Mucosa of rectum (tissue), 2 donors: Measurements from ENCODE around the gene TMEM14A.
"Not testable (repeated sequence)": the region's sequence is repeated elsewhere in the genome, so short reads cannot be mapped to it uniquely, and the experiment has no call there.

ENCODE experiments used
- H3K27ac ChIP-seq, 2 donors: one replicate each; pipeline ENCODE4 v1.7.0; 2013; ENCODE audit warnings: inconsistent platforms in 2 of 2, low read depth in 2 of 2, low read length in 2 of 2
- H3K27me3 ChIP-seq, 2 donors: one replicate each; pipeline ENCODE4 v1.7.0; 2013; ENCODE audit warnings: low read length in 2 of 2; ENCODE audit not compliant: control insufficient read depth in 2 of 2, insufficient read depth in 2 of 2
- H3K36me3 ChIP-seq, 2 donors: one replicate each; pipeline ENCODE4 v1.7.0; 2013; ENCODE audit warnings: low read length in 2 of 2; ENCODE audit not compliant: control insufficient read depth in 2 of 2, insufficient read depth in 2 of 2
- H3K4me1 ChIP-seq, 2 donors: one replicate each; pipeline ENCODE4 v1.7.0; 2013; ENCODE audit warnings: low read length in 2 of 2, mild to moderate bottlenecking in 1 of 2; ENCODE audit not compliant: control insufficient read depth in 2 of 2, insufficient read depth in 2 of 2
- H3K4me3 ChIP-seq, 2 donors: one replicate each; pipeline ENCODE4 v1.7.0; 2013; ENCODE audit warnings: low read length in 2 of 2
- H3K9ac ChIP-seq, 2 donors: one replicate each; pipeline ENCODE4 v1.7.0; 2013; ENCODE audit warnings: low read length in 2 of 2, low read depth in 1 of 2, mild to moderate bottlenecking in 1 of 2
- H3K9me3 ChIP-seq, 2 donors: one replicate each; pipeline ENCODE4 v1.7.0; 2013; ENCODE audit warnings: low read length in 2 of 2; ENCODE audit not compliant: control insufficient read depth in 2 of 2
- donor health status: healthy.
- donor health status: Normal muscosa, but diverticular disease.

TMEM14A gene

DNA sequence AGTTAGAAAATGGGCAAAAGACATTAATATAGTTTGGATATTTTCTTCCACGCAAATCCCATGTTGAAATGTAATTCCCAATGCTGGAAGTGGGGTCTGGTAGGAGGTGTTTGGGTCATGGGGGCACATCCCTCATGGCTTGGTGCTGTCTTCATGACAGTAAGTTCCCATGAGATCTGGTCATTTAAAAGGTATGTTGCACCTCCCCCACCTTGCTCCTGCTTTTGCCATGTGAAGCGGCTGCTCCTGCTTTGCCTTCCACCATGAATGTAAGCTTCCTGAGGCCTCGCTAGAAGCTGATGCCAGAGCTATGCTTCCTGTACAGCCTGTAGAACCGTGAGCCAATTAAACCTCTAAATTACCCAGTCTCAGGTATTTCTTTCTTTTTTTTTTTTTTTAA lies 16.3 kb upstream of the TMEM14A start:
- Histone ChIP-seq H3K27me3 (no peaks in the 10 kb centered on the region), H3K27ac (no peak overlapping the region), H3K9ac (no peak overlapping the region), H3K4me1 (no peaks in the 10 kb centered on the region), H3K36me3 (no peaks in the 10 kb centered on the region), H3K4me3 (no peak overlapping the region), H3K9me3 (no peaks in the 10 kb centered on the region)

- H3K9ac ChIP-seq, H3K4me3 ChIP-seq, H3K4me1 ChIP-seq, H3K27me3 ChIP-seq, H3K36me3 ChIP-seq, H3K27ac ChIP-seq, H3K9me3 ChIP-seq: not testable (repeated sequence)
These were observed 15.0 kb upstream of the TMEM14A start for GRCh38 chr6:52655941-52656340.

DNA sequence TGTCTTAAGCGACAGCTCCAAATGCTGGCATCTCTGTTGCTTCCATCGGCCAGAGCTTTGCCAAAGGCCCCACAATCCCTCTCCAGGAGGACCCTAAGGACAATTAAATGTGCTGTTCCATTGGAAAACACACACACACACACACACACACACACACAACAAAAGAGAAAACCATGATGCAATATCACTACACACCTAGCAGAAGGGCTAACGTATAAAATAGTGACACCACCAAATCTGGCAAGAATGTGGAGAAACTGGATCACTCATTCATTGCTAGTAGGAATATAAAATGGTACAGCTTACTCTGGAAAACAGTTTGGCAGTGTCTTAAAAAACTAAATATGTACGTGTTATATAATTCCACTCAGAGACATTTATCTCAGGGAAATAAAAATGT lies 13.0 kb upstream of the TMEM14A start:
- Histone ChIP-seq H3K4me1 (peaks cover 0 to under 1% of the 10 kb centered on the region in 2 donors), H3K27me3 (no peaks in the 10 kb centered on the region), H3K27ac (no peak overlapping the region), H3K36me3 (no peaks in the 10 kb centered on the region), H3K4me3 (no peak overlapping the region), H3K9ac (no peak overlapping the region), H3K9me3 (no peaks in the 10 kb centered on the region)

- peaks cover 13 to 14% of the 10 kb centered on the region in 2 donors for H3K4me1 ChIP-seq
These were observed 9.4 kb upstream of the TMEM14A start for GRCh38 chr6:52661551-52661950.

DNA sequence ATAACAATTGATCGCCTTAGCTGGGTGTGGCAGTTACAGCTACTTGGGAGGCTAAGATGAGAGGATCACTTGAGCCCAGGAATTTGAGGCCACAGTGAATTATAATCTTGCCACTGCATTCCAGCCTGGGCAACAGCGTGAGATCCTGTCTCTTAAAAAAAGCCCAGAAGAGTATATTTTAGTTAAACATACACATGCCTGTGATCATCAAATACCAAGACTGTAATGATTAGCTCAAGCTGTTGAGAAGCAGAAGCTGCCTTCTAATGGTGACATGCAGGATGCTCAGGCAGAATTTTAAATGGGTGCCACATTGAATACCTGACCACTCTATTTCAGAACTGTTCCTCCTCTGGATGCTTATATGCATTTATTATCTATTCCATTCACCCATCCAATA lies 8.9 kb upstream of the TMEM14A start:
- Histone ChIP-seq H3K27me3 (no peaks in the 10 kb centered on the region), H3K27ac (no peak overlapping the region), H3K4me3 (no peak overlapping the region), H3K9me3 (no peaks in the 10 kb centered on the region), H3K4me1 (peaks cover 13 to 14% of the 10 kb centered on the region in 2 donors), H3K9ac (no peak overlapping the region), H3K36me3 (no peaks in the 10 kb centered on the region)

More at GRCh38 chr6:52661551-52661950, 9.4 kb upstream of the TMEM14A start:
- Histone ChIP-seq H3K27ac (no peak overlapping the region), H3K9ac (no peak overlapping the region), H3K9me3 (no peaks in the 10 kb centered on the region), H3K4me3 (no peak overlapping the region), H3K36me3 (no peaks in the 10 kb centered on the region), H3K27me3 (no peaks in the 10 kb centered on the region)

DNA sequence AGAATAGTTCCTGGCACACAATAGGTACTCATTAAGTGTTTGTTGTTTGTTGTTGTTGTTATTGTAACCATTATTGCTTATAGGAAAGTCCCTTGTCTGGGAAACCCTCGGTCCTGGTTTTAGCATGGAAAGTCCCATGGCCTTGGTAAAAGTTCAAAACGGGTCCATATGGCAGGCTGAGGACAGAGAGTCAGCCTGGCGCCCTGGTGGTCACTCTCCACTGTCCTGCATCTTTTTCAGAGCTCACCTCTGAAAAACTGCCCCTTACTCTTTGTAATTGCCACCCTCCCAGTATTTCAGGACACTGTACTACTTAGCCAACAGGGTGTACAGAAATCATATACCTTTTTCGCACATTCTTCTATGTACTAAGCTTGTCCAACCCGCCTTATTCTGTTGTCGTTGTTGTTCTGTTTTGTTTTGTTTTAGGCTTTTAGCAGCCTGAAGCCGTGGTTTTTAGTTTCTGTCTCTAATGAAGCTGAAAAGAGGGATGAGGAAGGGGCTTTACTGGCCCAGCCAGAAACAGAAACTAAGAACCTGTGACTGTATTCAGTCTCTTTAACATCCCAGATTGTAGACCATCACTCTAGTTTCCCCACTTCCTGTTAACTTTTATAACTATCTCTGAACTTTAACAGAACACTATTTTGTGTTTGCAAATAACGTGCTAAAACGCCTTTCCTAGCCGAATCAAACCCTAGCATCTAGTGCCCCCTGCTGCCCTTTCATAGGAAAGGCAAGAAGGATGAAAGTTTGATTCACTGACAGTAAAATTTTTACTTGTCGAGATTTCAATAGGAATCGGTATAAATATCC lies 7.6 kb upstream of the TMEM14A start:
- Histone ChIP-seq H3K9me3 (no peaks in the 10 kb centered on the region), H3K9ac (no peak overlapping the region), H3K36me3 (no peaks in the 10 kb centered on the region), H3K27me3 (no peaks in the 10 kb centered on the region), H3K4me3 (peak overlapping the region; percentile 80 to 82), H3K27ac (peak overlapping the region in 1 of 2 donors; percentile 32), H3K4me1 (peaks cover 13 to 14% of the 10 kb centered on the region in 2 donors)

DNA sequence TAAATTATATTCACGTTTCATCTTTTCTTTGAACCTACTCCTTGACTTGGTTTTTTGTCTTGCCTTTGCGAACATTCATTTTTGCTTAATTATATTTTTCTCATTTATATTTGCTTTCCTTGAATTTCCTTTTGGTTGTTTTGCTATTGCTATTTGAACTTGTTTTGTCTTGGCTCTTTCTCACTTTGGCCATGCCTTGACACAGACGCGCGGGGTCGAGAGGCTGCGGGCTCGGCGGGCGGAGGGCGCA lies 7.1 kb upstream of the TMEM14A start:
- no peaks in the 10 kb centered on the region for H3K27me3 ChIP-seq
- H3K9me3 ChIP-seq, result no peaks in the 10 kb centered on the region
- peaks cover 13 to 14% of the 10 kb centered on the region in 2 donors for H3K4me1 ChIP-seq
- no peaks in the 10 kb centered on the region for H3K36me3 ChIP-seq
- H3K27ac ChIP-seq, result peak overlapping the region; percentile 56 to 60
- H3K9ac ChIP-seq, result peak overlapping the region; percentile 52 to 85
- H3K4me3 ChIP-seq, result peak overlapping the region; percentile 80 to 82

DNA sequence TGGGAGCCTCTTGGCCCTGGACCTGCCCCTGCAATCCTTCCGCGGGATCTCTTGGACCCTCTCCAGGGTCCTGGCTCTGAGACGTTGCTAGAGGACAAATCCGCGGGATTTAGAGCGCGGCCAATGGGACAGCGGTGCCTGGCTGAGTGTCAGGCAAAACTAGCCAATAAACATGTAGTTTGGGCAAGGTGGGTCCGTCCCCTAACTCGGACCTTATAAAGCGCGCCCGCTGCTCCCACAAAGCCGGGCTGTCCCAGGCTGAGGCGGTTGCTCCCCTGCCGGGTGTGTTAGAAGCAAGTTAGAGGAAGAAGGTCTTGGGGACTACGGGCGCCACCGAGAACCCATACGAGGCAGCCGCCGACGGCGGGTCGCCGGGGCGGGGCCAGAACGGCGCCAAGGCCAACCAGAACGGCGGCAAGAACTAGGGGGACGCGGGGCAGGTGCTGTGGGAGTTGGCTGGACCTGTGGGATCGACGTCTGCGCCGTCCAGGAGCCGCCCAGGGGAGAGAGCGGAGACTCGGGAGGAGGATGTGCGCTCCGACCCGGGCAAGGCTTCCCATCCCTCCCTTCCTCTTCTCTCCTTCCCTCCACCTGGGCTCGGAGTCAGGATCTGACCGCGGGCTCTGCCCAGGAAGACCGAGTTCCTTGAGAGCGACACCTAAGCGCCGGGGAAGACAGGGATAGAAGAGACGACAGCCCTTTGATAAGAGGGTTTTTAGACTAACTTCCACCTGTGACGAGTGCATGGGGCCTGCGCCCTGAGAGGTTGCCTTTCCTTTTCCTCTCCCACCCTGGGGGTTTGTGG lies 6.5 kb upstream of the TMEM14A start:
- H3K9me3 ChIP-seq, result no peaks in the 10 kb centered on the region
- H3K27me3 ChIP-seq, result no peaks in the 10 kb centered on the region
- peak overlapping the region; percentile 74 to 82 for H3K27ac ChIP-seq
- peak overlapping the region; percentile 70 to 85 for H3K9ac ChIP-seq
- H3K4me3 ChIP-seq, result peak overlapping the region; percentile 80 to 82
- peaks cover 13 to 14% of the 10 kb centered on the region in 2 donors for H3K4me1 ChIP-seq
- H3K36me3 ChIP-seq, result no peaks in the 10 kb centered on the region

DNA sequence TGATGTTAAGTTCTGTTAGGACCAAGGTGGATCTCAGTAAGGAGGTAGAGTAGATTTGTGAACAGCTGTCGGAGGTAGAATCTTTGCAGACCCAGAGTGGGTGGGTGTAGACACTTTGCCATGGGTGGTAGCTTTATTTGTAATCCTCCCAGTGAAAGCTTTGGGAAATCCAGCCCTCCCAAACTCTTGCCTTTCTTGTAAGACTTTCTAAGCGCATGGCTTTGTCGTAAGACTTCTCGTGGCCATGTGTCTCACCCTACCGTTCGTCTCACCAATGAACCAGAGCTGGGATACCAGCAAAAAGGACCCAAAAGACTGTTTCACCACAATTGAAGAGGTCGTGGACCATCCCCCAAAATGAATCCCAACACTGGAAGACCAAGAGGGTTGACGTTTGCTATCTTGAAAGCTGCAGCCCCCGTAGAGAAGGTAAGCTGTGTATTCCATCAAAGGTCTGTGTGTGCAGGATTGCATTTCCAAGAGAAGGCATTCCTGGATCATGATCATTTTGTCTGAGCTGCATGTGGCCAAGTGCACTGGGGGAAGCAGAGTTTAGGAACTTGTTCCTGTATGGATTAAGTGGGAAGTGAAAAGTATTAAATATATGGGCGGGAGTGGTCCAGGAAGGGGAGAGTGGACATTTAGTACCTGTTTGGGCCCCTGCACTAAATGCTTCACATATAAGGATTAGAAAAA lies 5.8 kb upstream of the TMEM14A start:
- H3K36me3 ChIP-seq, result no peaks in the 10 kb centered on the region
- H3K27me3 ChIP-seq, result no peaks in the 10 kb centered on the region
- H3K9ac ChIP-seq, result peak overlapping the region; percentile 70 to 85
- H3K4me3 ChIP-seq, result peak overlapping the region; percentile 80 to 82
- H3K27ac ChIP-seq, result no peak overlapping the region
- H3K9me3 ChIP-seq, result no peaks in the 10 kb centered on the region
- H3K4me1 ChIP-seq, result peaks cover 13 to 14% of the 10 kb centered on the region in 2 donors

DNA sequence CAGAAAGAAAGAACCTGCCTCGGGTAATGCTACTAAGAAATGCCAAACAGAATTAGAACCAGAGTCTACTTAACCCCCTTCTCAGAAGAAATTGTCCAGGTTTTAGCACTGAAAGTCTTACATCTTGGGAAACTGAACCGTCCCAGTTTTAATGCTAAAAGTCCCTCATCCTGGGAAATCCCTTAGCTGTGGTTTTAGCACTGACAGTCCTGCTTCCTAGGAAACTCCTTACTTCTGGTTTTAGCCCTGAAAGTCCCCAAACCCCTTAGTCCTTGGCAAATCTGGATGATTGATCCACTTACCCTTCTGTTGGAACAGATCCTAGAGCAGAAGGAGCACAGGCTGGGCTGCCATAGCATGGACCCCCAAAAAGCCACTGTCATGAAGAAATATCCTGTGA lies 4.8 kb upstream of the TMEM14A start:
- H3K9me3 ChIP-seq, result no peaks in the 10 kb centered on the region
- H3K4me1 ChIP-seq, result peaks cover 20 to 21% of the 10 kb centered on the region in 2 donors
- H3K4me3 ChIP-seq, result peak overlapping the region in 1 of 2 donors; percentile 3
- H3K36me3 ChIP-seq, result no peaks in the 10 kb centered on the region
- H3K27me3 ChIP-seq, result no peaks in the 10 kb centered on the region
- H3K27ac ChIP-seq, result no peak overlapping the region
- no peak overlapping the region for H3K9ac ChIP-seq
